Ovary (tissue), 9 donors: ENCODE measurements around the gene LRRD1. TPM values are rescaled to one million over a fixed set of nuclear protein-coding genes. Genes with fewer than 3 reads are reported as not detected.

Experiments
- DNase-seq, 5 donors: peaks; one replicate each; pipeline ENCODE4 v3.0.0-alpha.2; 2019 to 2020
- H3K27ac ChIP-seq, 2 donors: fragments of 200-600 bp; one replicate each; pipeline versions ENCODE4 v1.5.1 to v1.8.0; 2019 to 2022
- H3K27me3 ChIP-seq: fragments of 200-600 bp; one replicate; pipeline ENCODE4 v1.8.0; 2022
- H3K36me3 ChIP-seq: fragments of 200-600 bp; sonication (generic); one replicate; pipeline ENCODE4 v1.5.1; 2019
- H3K4me1 ChIP-seq: one replicate; pipeline ENCODE4 v1.8.1; 2013; ENCODE audit warnings: mild to moderate bottlenecking, moderate library complexity; ENCODE audit not compliant: insufficient read depth
- H3K4me3 ChIP-seq: fragments of 200-600 bp; sonication (generic); one replicate; pipeline ENCODE4 v1.5.1; 2017
- H3K9me3 ChIP-seq, 2 donors: fragments of 200-600 bp in 1 of 2; sonication (generic) in 1 of 2; one replicate each; pipeline versions ENCODE4 v1.5.1 to v1.8.1; 2013 to 2019; ENCODE audit warnings: mild to moderate bottlenecking in 1 of 2, moderate library complexity in 1 of 2
- CTCF ChIP-seq, 3 donors: fragments of 450-650 bp in 2 of 3; fragments of 200-600 bp in 1 of 3; IDR thresholded peaks; one replicate each; pipeline versions ENCODE4 v1.5.1 to v1.8.0; 2016 to 2022; ENCODE audit warnings: antibody characterized with exemption in 3 of 3, mild to moderate bottlenecking in 1 of 3
- EP300 ChIP-seq: sonication (generic); formaldehyde crosslinking; IDR thresholded peaks from one replicate; pipeline ENCODE4 v1.6.1; 2017; ENCODE audit warnings: antibody characterized with exemption
- POLR2A ChIP-seq: fragments of 450-650 bp; IDR thresholded peaks from one replicate; pipeline ENCODE4 v1.6.1; 2017; ENCODE audit warnings: antibody characterized with exemption, mild to moderate bottlenecking, moderate library complexity
- WGBS, 3 donors: extraction: QIAGEN DNeasy Blood & Tissue Kit in 1 of 3; methylation state at CpG; one replicate each; pipeline versions ENCODE4 v1.1.5 to v1.1.7; 2013 to 2017; 5-methylcytosine and 5-hydroxymethylcytosine counted together
- intact Hi-C, 4 donors: fragments of 100-400 bp; cut with DNase I; formaldehyde crosslinking; loops; one replicate each; pipeline versions ENCODE4 v1.11.0 to v1.15.1; 2022 to 2023
- polyA plus RNA-seq, 2 donors: library from polyadenylated mRNA; stranded (reverse); fragments of 200-250 nt in 1 of 2; fragments of 350-450 nt in 1 of 2; fragmentation: Illumina TruSeq in 1 of 2; extraction: RNeasy Lipid Tissue Mini Kit (QIAGEN cat#74804) in 1 of 2; gene quantifications; one replicate each; pipeline ENCODE4 v1.2.3, GENCODE V29; 2013 to 2014
- total RNA-seq, 7 donors: library from RNA; depleted of rRNA in 2 of 7; stranded (reverse); fragments of >200 nt in 2 of 7; fragmentation: NEBNext Ultra II Directional in 3 of 7; extraction: Animal tissue kit (Norgen Biotek cat#: 25700) in 3 of 7; gene quantifications; one replicate each; pipeline versions ENCODE4 v1.1.0 to v1.2.4, GENCODE V29; 2016 to 2023
- donor health status: DM: no; HTN: no; CAD: no; lungs with moderate emphysema.
- donor health status: DM: no; HTN: no; CAD: no.
- donor health status: Bipolar disorder and iron deficiency.
- donor health status: DM: yes; HTN: yes; CAD: no.
- donor health status: DM: no; HTN: no; CAD: no.
- donor health status: DM: yes; HTN: yes; CAD: no.

Gene LRRD1
- total and polyA plus RNA-seq, 9 donors: 0.11 to 0.60 (median 0.32) TPM; not detected in 3

- H3K9me3 ChIP-seq: no peaks in the 10 kb centered on the region
- DNase-seq: no peak
- H3K36me3 ChIP-seq: no peaks in the 10 kb centered on the region
- intact Hi-C loops: no loop called here
- H3K27me3 ChIP-seq: no peaks in the 10 kb centered on the region
- H3K4me1 ChIP-seq: no peaks in the 10 kb centered on the region
- TF ChIP-seq CTCF (IDR thresholded peaks at IDR 0.05): no peak
- no peak for TF ChIP-seq POLR2A
- TF ChIP-seq EP300: no peak
- 94 to 95% (median 95%) methylated on average over 7 of the region's 7 CpGs for WGBS, 3 donors
- H3K4me3 ChIP-seq: no peak overlapping the region
- H3K27ac ChIP-seq: no peak overlapping the region
These were observed 37.8 kb downstream of the LRRD1 start for GRCh38 chr7:92141161-92141560.

GRCh38 chr7:92137557-92137956 lies 41.4 kb downstream of the LRRD1 start:
- Histone ChIP-seq H3K4me3 (no peak overlapping the region), H3K9me3 (no peaks in the 10 kb centered on the region), H3K27ac (no peak overlapping the region), H3K4me1 (no peaks in the 10 kb centered on the region), H3K36me3 (no peaks in the 10 kb centered on the region), H3K27me3 (no peaks in the 10 kb centered on the region)
- 18 to 31% (median 26%) methylated on average over 2 of the region's 2 CpGs for WGBS, 3 donors
- DNase-seq: no peak
- TF ChIP-seq CTCF (IDR thresholded peaks at IDR 0.05) (no peak), EP300 (no peak), POLR2A (no peak)
- intact Hi-C loops: no loop called here

GRCh38 chr7:92135052-92135889 lies 43.7 kb downstream of the LRRD1 start:
- H3K27me3 ChIP-seq: no peaks in the 10 kb centered on the region
- H3K9me3 ChIP-seq: no peaks in the 10 kb centered on the region
- intact Hi-C loops: no loop called here
- peak overlapping the region; percentile 67 for H3K4me3 ChIP-seq
- 10 to 14% (median 11%) methylated on average over 21 of the region's 21 CpGs for WGBS, 3 donors
- TF ChIP-seq EP300 (no peak), CTCF (IDR thresholded peaks at IDR 0.05) (no peak), POLR2A (no peak)
- DNase-seq: peak in 3 of 5 donors; percentile 24 to 35 (median 26)
- no peaks in the 10 kb centered on the region for H3K36me3 ChIP-seq
- H3K27ac ChIP-seq: peak overlapping the region; percentile 93 to 99
- no peaks in the 10 kb centered on the region for H3K4me1 ChIP-seq

GRCh38 chr7:92134271-92135051 lies 44.5 kb downstream of the LRRD1 start, which contains the start of gene CYP51A1:
TSS of gene CYP51A1 (minus strand) at chr7:92134477. CDS start at chr7:92134364, 113 bp downstream.
- Histone ChIP-seq H3K27ac (peak within 1 kb of the TSS; percentile 93 to 99), H3K9me3 (no peaks in the 10 kb centered on the region), H3K27me3 (no peaks in the 10 kb centered on the region), H3K4me3 (peak within 1 kb of the TSS; percentile 67), H3K4me1 (no peaks in the 10 kb centered on the region), H3K36me3 (no peaks in the 10 kb centered on the region)
- 0% methylated on average over 59 to 73 of the region's 73 CpGs for WGBS, 3 donors
- intact Hi-C loops: no loop called here
- DNase-seq: peak; percentile 95 to 98 (median 97)
- TF ChIP-seq POLR2A (peak; percentile 90), EP300 (peak; percentile 30), CTCF (IDR thresholded peaks at IDR 0.05) (peak in 2 of 3 donors; percentile 13 to 21)
